Measurements from ENCODE around the gene SLC35G6.

Gene SLC35G6

DNA sequence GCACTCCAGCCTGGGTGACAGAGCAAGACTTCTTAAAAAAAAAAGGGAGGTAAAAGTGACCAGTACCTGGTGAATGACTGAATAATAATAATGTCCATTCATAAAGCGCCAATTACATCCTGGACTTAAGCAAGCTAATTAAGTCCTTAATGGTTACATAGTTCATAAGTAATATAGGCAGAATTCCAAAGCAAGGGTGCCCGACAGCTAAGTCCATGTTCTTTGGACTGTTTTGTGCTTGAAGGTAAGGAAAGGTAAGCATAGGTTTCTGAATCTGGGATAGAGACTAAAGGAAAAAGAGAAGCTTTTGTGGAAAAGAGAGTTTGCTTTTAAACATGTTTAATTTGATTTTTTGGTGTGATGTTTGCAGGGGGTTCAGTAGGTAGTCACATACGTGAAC lies 12.7 kb downstream of the SLC35G6 start:
- TF ChIP-seq, protein P1, sequence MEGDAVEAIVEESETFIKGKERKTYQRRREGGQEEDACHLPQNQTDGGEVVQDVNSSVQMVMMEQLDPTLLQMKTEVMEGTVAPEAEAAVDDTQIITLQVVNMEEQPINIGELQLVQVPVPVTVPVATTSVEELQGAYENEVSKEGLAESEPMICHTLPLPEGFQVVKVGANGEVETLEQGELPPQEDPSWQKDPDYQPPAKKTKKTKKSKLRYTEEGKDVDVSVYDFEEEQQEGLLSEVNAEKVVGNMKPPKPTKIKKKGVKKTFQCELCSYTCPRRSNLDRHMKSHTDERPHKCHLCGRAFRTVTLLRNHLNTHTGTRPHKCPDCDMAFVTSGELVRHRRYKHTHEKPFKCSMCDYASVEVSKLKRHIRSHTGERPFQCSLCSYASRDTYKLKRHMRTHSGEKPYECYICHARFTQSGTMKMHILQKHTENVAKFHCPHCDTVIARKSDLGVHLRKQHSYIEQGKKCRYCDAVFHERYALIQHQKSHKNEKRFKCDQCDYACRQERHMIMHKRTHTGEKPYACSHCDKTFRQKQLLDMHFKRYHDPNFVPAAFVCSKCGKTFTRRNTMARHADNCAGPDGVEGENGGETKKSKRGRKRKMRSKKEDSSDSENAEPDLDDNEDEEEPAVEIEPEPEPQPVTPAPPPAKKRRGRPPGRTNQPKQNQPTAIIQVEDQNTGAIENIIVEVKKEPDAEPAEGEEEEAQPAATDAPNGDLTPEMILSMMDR (conservative IDR thresholded peaks at IDR 0.05; ENCODE audit: low read length) = no peak
- no peak overlapping the region for H3K4me3 ChIP-seq (ENCODE audit: low read length)
- DNase-seq (ENCODE audit: low read depth) = no peak

DNA sequence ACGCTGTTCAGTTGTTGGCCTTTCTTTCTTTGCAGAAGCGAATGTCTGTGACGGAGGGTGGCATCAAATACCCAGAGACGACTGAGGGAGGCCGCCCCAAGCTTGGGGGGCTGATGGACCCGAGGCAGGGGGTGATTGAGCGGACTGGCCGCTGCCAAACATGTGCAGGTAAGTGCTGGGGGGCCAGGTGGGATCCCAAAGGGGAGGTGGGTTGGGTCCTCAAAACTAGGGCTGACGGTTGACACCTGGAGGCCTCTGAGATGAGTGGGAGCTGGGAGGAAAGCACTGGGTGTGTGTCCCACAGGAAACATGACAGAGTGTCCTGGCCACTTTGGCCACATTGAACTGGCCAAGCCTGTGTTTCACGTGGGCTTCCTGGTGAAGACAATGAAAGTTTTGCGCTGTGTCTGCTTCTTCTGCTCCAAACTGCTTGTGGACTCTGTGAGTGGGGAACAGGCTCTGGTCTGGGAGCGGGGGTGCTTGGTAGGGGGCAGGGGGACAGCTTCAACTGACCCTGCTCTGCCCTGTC lies 14.7 kb downstream of the SLC35G6 start:
- TF ChIP-seq, protein P1 (conservative IDR thresholded peaks at IDR 0.05; ENCODE audit: low read length) = no peak
- DNase-seq (ENCODE audit: low read depth) = no peak
- no peak overlapping the region for H3K4me3 ChIP-seq (ENCODE audit: low read length)

DNA sequence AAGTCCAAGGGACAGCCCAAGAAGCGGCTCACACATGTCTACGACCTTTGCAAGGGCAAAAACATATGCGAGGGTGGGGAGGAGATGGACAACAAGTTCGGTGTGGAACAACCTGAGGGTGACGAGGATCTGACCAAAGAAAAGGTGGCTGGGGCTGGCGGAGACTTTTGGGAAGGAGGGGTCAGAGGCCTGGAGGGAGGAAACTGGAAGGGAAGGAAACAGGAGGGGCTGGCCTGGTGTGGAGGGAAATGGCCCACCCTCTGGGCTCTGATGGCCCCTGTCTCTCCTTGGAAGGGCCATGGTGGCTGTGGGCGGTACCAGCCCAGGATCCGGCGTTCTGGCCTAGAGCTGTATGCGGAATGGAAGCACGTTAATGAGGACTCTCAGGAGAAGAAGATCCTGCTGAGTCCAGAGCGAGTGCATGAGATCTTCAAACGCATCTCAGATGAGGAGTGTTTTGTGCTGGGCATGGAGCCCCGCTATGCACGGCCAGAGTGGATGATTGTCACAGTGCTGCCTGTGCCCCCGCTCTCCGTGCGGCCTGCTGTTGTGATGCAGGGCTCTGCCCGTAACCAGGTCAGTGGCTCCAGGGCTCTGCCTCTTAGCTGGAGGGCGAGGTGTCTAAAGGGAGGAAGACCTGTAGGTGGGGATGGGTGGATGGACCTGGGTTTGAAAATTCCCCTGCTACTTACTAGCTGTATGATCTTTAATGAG lies 15.4 kb downstream of the SLC35G6 start:
- DNase-seq (ENCODE audit: low read depth) = no peak
- no peak overlapping the region for H3K4me3 ChIP-seq (ENCODE audit: low read length)
- TF ChIP-seq, protein P1 (conservative IDR thresholded peaks at IDR 0.05; ENCODE audit: low read length) = no peak

DNA sequence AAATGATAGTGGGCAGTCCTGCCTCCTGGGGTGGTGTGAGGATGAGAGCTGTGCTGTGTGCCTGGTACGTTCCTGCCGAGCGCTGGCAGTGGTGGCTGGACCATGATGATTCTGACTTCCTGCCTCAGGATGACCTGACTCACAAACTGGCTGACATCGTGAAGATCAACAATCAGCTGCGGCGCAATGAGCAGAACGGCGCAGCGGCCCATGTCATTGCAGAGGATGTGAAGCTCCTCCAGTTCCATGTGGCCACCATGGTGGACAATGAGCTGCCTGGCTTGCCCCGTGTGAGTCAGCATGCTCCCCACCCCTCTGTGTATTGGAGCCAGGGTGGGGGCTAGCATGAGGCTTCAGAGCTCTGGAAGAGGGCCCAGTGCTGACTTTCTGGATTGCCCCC lies 16.0 kb downstream of the SLC35G6 start:
- DNase-seq (ENCODE audit: low read depth) = no peak
- TF ChIP-seq, protein P1 (conservative IDR thresholded peaks at IDR 0.05; ENCODE audit: low read length) = no peak
- no peak overlapping the region for H3K4me3 ChIP-seq (ENCODE audit: low read length)

DNA sequence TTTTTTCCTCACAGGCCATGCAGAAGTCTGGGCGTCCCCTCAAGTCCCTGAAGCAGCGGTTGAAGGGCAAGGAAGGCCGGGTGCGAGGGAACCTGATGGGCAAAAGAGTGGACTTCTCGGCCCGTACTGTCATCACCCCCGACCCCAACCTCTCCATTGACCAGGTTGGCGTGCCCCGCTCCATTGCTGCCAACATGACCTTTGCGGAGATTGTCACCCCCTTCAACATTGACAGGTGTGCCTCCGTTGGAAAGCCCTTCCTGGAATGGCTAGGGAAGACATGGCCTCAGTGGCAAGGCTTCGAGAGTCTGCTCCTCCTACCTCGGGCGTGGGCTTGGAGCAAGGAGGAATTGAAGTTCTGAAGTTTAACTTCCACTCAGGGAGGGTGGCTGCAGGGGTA lies 16.4 kb downstream of the SLC35G6 start:
- no peak for DNase-seq (ENCODE audit: low read depth)
- TF ChIP-seq, protein P1 (conservative IDR thresholded peaks at IDR 0.05; ENCODE audit: low read length) = no peak

DNA sequence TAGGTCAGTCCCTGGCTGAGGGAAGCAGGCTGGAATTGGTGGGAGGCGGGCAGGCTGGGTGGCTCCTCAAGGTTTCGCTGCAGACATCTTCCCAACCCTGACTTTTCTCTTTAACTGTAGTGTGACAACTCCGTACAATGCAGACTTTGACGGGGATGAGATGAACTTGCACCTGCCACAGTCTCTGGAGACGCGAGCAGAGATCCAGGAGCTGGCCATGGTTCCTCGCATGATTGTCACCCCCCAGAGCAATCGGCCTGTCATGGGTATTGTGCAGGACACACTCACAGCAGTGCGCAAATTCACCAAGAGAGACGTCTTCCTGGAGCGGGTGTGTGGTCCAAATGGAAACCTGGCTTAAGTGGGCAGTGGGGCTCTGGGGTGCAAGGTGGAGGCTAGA lies 17.9 kb downstream of the SLC35G6 start:
- TF ChIP-seq, protein P1 (conservative IDR thresholded peaks at IDR 0.05; ENCODE audit: low read length) = no peak
- no peak for DNase-seq (ENCODE audit: low read depth)
- H3K4me3 ChIP-seq (ENCODE audit: low read length) = no peak overlapping the region

More for the DNA sequence above, 16.4 kb downstream of the SLC35G6 start:
- H3K4me3 ChIP-seq (ENCODE audit: low read length) = no peak overlapping the region

DNA sequence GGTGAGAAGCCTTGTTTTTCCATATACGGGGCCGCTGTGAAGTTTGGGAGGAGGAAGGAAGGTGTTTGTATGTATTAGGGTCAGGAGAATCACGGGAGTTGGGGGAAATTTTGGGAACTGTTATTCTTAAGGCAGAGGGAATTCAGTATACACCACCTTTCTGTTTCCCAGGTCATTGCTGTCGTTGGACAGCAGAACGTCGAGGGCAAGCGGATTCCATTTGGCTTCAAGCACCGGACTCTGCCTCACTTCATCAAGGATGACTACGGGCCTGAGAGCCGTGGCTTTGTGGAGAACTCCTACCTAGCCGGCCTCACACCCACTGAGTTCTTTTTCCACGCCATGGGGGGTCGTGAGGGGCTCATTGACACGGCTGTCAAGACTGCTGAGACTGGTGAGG lies 20.5 kb downstream of the SLC35G6 start:
- H3K4me3 ChIP-seq (ENCODE audit: low read length) = no peak overlapping the region
- DNase-seq (ENCODE audit: low read depth) = no peak
- TF ChIP-seq, protein P1 (conservative IDR thresholded peaks at IDR 0.05; ENCODE audit: low read length) = no peak
